Astrocyte (in vitro differentiated cells and primary cell): Measurements from ENCODE around the gene SLC38A10. TPM values are rescaled to one million over a fixed set of nuclear protein-coding genes. Genes with fewer than 3 reads are reported as not detected.

Experiments used
- DNase-seq: peaks from one replicate; pipeline ENCODE4 v3.0.0-alpha.2; 2010; ENCODE audit warnings: low read depth
- FAIRE-seq: peaks from 2 replicates; lab custom pipeline; 2011; peaks lifted over from hg19 to GRCh38; lab: Jason Lieb, UNC
- H2AFZ ChIP-seq: 2 replicates; pipeline ENCODE4 v1.6.0; 2012; ENCODE audit warnings: low read depth, low read length, inconsistent platforms
- H3K27ac ChIP-seq: 2 replicates; pipeline ENCODE4 v1.5.1; 2011; ENCODE audit warnings: low read depth, low read length, inconsistent platforms
- H3K27me3 ChIP-seq: 2 replicates; pipeline ENCODE4 v1.6.0; 2011; ENCODE audit warnings: low read length, inconsistent platforms; ENCODE audit not compliant: insufficient read depth
- H3K36me3 ChIP-seq: 2 replicates; pipeline ENCODE4 v1.5.1; 2011; ENCODE audit warnings: low read length, inconsistent platforms; ENCODE audit not compliant: insufficient read depth
- H3K4me1 ChIP-seq: 2 replicates; pipeline ENCODE4 v1.5.1; 2011; ENCODE audit warnings: low read length, inconsistent platforms; ENCODE audit not compliant: insufficient read depth
- H3K4me2 ChIP-seq: 2 replicates; pipeline ENCODE4 v1.6.0; 2012; ENCODE audit warnings: low read length, inconsistent platforms
- H3K4me3 ChIP-seq: 2 replicates; pipeline ENCODE4 v1.5.1; 2011; ENCODE audit warnings: low read depth, mild to moderate bottlenecking, low read length, inconsistent platforms; ENCODE audit not compliant: insufficient read depth
- H3K79me2 ChIP-seq: 2 replicates; pipeline ENCODE4 v1.6.0; 2012; ENCODE audit warnings: mild to moderate bottlenecking, low read length, inconsistent platforms; ENCODE audit not compliant: insufficient read depth
- H3K9ac ChIP-seq: 2 replicates; pipeline ENCODE4 v1.6.0; 2012; ENCODE audit warnings: mild to moderate bottlenecking, low read length, inconsistent platforms
- H3K9me3 ChIP-seq: 2 replicates; pipeline ENCODE4 v1.5.1; 2012; ENCODE audit warnings: low read depth, mild to moderate bottlenecking, low read length, inconsistent platforms; ENCODE audit not compliant: insufficient read depth
- H4K20me1 ChIP-seq: 2 replicates; pipeline ENCODE4 v1.6.0; 2012; ENCODE audit warnings: low read length, inconsistent platforms; ENCODE audit not compliant: insufficient read depth
- H3K27ac Mint-ChIP-seq: one replicate; pipeline ENCODE4 v1.8.0; 2021; ENCODE audit warnings: mild to moderate bottlenecking, mixed read lengths; ENCODE audit not compliant: unreplicated experiment
- H3K27me3 Mint-ChIP-seq: one replicate; pipeline ENCODE4 v1.8.0; 2021; ENCODE audit warnings: low read depth, mixed read lengths; ENCODE audit not compliant: unreplicated experiment
- H3K36me3 Mint-ChIP-seq: one replicate; pipeline ENCODE4 v1.8.0; 2021; ENCODE audit warnings: low read depth, mixed read lengths; ENCODE audit not compliant: unreplicated experiment
- H3K4me1 Mint-ChIP-seq: one replicate; pipeline ENCODE4 v1.8.0; 2021; ENCODE audit warnings: low read depth, mixed read lengths; ENCODE audit not compliant: unreplicated experiment
- H3K4me3 Mint-ChIP-seq: one replicate; pipeline ENCODE4 v1.8.0; 2021; ENCODE audit warnings: mild to moderate bottlenecking, moderate library complexity, mixed read lengths; ENCODE audit not compliant: unreplicated experiment
- H3K9me3 Mint-ChIP-seq: one replicate; pipeline ENCODE4 v1.8.0; 2021; ENCODE audit warnings: mild to moderate bottlenecking, mixed read lengths; ENCODE audit not compliant: unreplicated experiment
- EZH2 ChIP-seq: IDR thresholded peaks from 2 replicates; pipeline ENCODE4 v1.6.1; 2012; ENCODE audit warnings: mild to moderate bottlenecking, low read length, inconsistent platforms; ENCODE audit not compliant: insufficient read depth
- total RNA-seq: library from RNA; stranded (reverse); gene quantifications from 2 replicates; pipeline ENCODE4 v1.2.1, GENCODE V29; 2021
- TF ChIP-seq, protein P1 (sequence below): IDR thresholded peaks from 2 replicates; pipeline ENCODE4 v1.5.1; 2011; ENCODE audit warnings: low read depth, mild to moderate bottlenecking, inconsistent platforms, low read length, moderate library complexity; ENCODE audit not compliant: insufficient read depth

Gene SLC38A10
- total RNA-seq, 1 donor from 2014 or later = 71.4 TPM

GRCh38 chr17:81334987-81335772, 40.1 kb upstream of the SLC38A10 start:
- Histone ChIP-seq H3K79me2 (peaks cover 20% of the 10 kb centered on the region), H3K4me1 (no peaks in the 10 kb centered on the region), H3K4me3 (no peak overlapping the region), H3K4me2 (no peak overlapping the region), H2AFZ (no peak overlapping the region), H4K20me1 (peaks cover 30% of the 10 kb centered on the region), H3K9ac (no peak overlapping the region), H3K9me3 (no peaks in the 10 kb centered on the region), H3K27me3 (peaks cover 11% of the 10 kb centered on the region), H3K27ac (no peak overlapping the region), H3K36me3 (no peaks in the 10 kb centered on the region)
- Mint-ChIP-seq H3K9me3 (no peaks in the 10 kb centered on the region), H3K36me3 (peaks cover 3% of the 10 kb centered on the region), H3K4me1 (peaks cover 8% of the 10 kb centered on the region), H3K27me3 (peaks cover 20% of the 10 kb centered on the region), H3K27ac (no peak overlapping the region), H3K4me3 (peak overlapping the region; percentile 40)
- DNase-seq (no peak), FAIRE-seq (no peak)
- TF ChIP-seq EZH2 = no peak
- TF ChIP-seq, protein P1, sequence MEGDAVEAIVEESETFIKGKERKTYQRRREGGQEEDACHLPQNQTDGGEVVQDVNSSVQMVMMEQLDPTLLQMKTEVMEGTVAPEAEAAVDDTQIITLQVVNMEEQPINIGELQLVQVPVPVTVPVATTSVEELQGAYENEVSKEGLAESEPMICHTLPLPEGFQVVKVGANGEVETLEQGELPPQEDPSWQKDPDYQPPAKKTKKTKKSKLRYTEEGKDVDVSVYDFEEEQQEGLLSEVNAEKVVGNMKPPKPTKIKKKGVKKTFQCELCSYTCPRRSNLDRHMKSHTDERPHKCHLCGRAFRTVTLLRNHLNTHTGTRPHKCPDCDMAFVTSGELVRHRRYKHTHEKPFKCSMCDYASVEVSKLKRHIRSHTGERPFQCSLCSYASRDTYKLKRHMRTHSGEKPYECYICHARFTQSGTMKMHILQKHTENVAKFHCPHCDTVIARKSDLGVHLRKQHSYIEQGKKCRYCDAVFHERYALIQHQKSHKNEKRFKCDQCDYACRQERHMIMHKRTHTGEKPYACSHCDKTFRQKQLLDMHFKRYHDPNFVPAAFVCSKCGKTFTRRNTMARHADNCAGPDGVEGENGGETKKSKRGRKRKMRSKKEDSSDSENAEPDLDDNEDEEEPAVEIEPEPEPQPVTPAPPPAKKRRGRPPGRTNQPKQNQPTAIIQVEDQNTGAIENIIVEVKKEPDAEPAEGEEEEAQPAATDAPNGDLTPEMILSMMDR = no peak

GRCh38 chr17:81334391-81334901, 39.3 kb upstream of the SLC38A10 start:
- Histone ChIP-seq H4K20me1 (peaks cover 23% of the 10 kb centered on the region), H3K4me1 (peaks cover 5% of the 10 kb centered on the region), H3K27ac (no peak overlapping the region), H2AFZ (no peak overlapping the region), H3K9me3 (no peaks in the 10 kb centered on the region), H3K36me3 (no peaks in the 10 kb centered on the region), H3K79me2 (peaks cover 13% of the 10 kb centered on the region), H3K4me3 (no peak overlapping the region), H3K9ac (no peak overlapping the region), H3K27me3 (peaks cover 11% of the 10 kb centered on the region), H3K4me2 (no peak overlapping the region)
- H3K27me3 Mint-ChIP-seq = peaks cover 20% of the 10 kb centered on the region
- H3K4me1 Mint-ChIP-seq = peaks cover 11% of the 10 kb centered on the region
- no peaks in the 10 kb centered on the region for H3K9me3 Mint-ChIP-seq
- H3K4me3 Mint-ChIP-seq = no peak overlapping the region
- FAIRE-seq (no peak), DNase-seq (no peak)
- H3K36me3 Mint-ChIP-seq = peaks cover 3% of the 10 kb centered on the region
- H3K27ac Mint-ChIP-seq = no peak overlapping the region
- TF ChIP-seq, protein P1 = no peak
- TF ChIP-seq EZH2 = no peak
